DOHH2 (cell line): ENCODE results near the gene IRF2.

Source experiments
- H3F3A ChIP-seq: fragments of 200-600 bp; sonication (generic), shearing (Covaris generic); 2 replicates; pipeline ENCODE4 v1.6.0; 2016; ENCODE audit warnings: antibody characterized with exemption, mild to moderate bottlenecking; ENCODE audit not compliant: control insufficient read depth, insufficient read depth
- H3K27ac ChIP-seq: fragments of 200-600 bp; sonication (generic); 2 replicates; pipeline ENCODE4 v1.5.1; 2014; ENCODE audit warnings: low read depth, mild to moderate bottlenecking, low read length, moderate library complexity
- H3K27me3 ChIP-seq: fragments of 200-600 bp; sonication (generic); 2 replicates; pipeline ENCODE4 v1.6.1; 2014; ENCODE audit warnings: mild to moderate bottlenecking, low read length, mixed read lengths; ENCODE audit not compliant: control insufficient read depth
- H3K36me3 ChIP-seq: fragments of 200-600 bp; sonication (generic); 2 replicates; pipeline ENCODE4 v1.6.1; 2014; ENCODE audit warnings: mild to moderate bottlenecking, low read length, moderate library complexity, mixed read lengths; ENCODE audit not compliant: control insufficient read depth
- H3K4me1 ChIP-seq: fragments of 200-600 bp; sonication (generic); 2 replicates; pipeline ENCODE4 v1.6.1; 2014; ENCODE audit warnings: mild to moderate bottlenecking, low read length, mixed read lengths; ENCODE audit not compliant: control insufficient read depth
- H3K4me2 ChIP-seq: fragments of 200-600 bp; sonication (generic); 2 replicates; pipeline ENCODE4 v1.6.0; 2014; ENCODE audit warnings: mild to moderate bottlenecking, low read length, moderate library complexity
- H3K4me3 ChIP-seq: fragments of 200-600 bp; sonication (generic); 2 replicates; pipeline ENCODE4 v1.5.1; 2014; ENCODE audit warnings: mild to moderate bottlenecking, low read length, mixed read lengths
- H3K79me2 ChIP-seq: fragments of 200-600 bp; sonication (generic); 2 replicates; pipeline ENCODE4 v1.6.1; 2014; ENCODE audit warnings: mild to moderate bottlenecking, low read length, mixed read lengths; ENCODE audit not compliant: control insufficient read depth
- H3K9me2 ChIP-seq: fragments of 200-600 bp; sonication (generic); replicated peaks from 2 replicates; pipeline ENCODE4 v1.6.1; 2014; ENCODE audit warnings: mild to moderate bottlenecking, low read length, mixed read lengths; ENCODE audit not compliant: control insufficient read depth
- H3K9me3 ChIP-seq: fragments of 200-600 bp; sonication (generic); 2 replicates; pipeline ENCODE4 v1.6.1; 2014; ENCODE audit warnings: antibody characterized with exemption, low read length, mixed read lengths; ENCODE audit not compliant: control insufficient read depth, insufficient read depth
- H4K20me1 ChIP-seq: fragments of 200-600 bp; sonication (generic); 2 replicates; pipeline ENCODE4 v1.6.0; 2014; ENCODE audit warnings: low read depth, mild to moderate bottlenecking, antibody characterized with exemption, low read length, moderate library complexity; ENCODE audit not compliant: control insufficient read depth, insufficient read depth
- EZH2phosphoT487 ChIP-seq: fragments of 200-600 bp; sonication (generic); IDR thresholded peaks from 2 replicates; pipeline ENCODE4 v1.6.1; 2017; ENCODE audit warnings: borderline replicate concordance, mild to moderate bottlenecking, antibody characterized with exemption, low read length, moderate library complexity, mixed read lengths
- TF ChIP-seq, protein P1 (sequence below): fragments of 200-600 bp; sonication (generic); IDR thresholded peaks from one replicate; pipeline ENCODE4 v1.5.1; 2014; ENCODE audit warnings: antibody characterized with exemption, mild to moderate bottlenecking, low read depth, low read length; ENCODE audit not compliant: poor library complexity, severe bottlenecking

Gene IRF2

DNA sequence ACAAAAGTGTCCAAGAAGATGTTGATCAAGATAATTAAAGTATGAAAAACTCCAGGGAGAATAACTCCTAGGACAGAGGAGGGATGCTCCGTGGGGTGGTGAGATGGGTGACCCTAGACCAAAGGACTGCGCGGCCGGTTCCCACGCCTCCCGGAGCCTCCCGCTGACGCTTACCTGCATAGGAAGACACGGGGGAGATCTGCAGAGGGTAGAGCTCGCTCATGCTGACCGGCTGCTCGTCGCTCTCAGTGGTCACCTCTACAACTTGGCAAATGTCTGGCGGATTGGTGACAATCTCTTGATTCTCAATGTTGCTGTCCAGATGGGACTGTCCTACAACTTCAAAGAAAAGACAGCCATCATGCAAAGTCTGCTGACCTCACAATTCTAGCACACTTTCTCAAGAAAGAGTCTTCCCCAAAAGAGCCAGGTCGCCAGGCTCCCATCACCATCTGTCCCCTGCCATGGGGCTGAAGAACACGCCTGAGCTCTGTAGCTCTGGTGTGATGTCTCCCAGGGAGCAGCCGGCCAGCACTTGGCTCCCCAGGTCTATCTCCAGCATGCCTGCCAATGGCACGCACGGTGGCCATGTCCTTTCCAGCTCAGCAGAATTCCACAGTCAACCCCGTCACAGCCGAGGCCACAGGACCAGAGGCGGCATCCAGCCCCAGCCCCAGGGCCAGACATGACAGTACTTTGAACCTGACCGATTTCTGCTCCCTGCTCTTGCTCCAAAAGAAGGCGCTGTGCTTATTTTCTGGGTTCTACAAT, 75.4 kb downstream of the IRF2 start:
- no peak overlapping the region for H3K27ac ChIP-seq
- peaks cover 28% of the 10 kb centered on the region for H3K4me1 ChIP-seq
- H3K27me3 ChIP-seq, result no peaks in the 10 kb centered on the region
- H3K9me3 ChIP-seq, result no peaks in the 10 kb centered on the region
- H3K9me2 ChIP-seq, result no peaks in the 10 kb centered on the region
- H3K36me3 ChIP-seq, result 0 out of 2 replicates have a peak, but pooled peaks cover 3% of the 10 kb centered on the region
- H3K4me3 ChIP-seq, result no peak overlapping the region
- no peak overlapping the region for H3K4me2 ChIP-seq
- TF ChIP-seq, protein P1, sequence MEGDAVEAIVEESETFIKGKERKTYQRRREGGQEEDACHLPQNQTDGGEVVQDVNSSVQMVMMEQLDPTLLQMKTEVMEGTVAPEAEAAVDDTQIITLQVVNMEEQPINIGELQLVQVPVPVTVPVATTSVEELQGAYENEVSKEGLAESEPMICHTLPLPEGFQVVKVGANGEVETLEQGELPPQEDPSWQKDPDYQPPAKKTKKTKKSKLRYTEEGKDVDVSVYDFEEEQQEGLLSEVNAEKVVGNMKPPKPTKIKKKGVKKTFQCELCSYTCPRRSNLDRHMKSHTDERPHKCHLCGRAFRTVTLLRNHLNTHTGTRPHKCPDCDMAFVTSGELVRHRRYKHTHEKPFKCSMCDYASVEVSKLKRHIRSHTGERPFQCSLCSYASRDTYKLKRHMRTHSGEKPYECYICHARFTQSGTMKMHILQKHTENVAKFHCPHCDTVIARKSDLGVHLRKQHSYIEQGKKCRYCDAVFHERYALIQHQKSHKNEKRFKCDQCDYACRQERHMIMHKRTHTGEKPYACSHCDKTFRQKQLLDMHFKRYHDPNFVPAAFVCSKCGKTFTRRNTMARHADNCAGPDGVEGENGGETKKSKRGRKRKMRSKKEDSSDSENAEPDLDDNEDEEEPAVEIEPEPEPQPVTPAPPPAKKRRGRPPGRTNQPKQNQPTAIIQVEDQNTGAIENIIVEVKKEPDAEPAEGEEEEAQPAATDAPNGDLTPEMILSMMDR, result no peak
- no peak for TF ChIP-seq EZH2phosphoT487
- H3F3A ChIP-seq, result no peaks in the 10 kb centered on the region
- no peaks in the 10 kb centered on the region for H3K79me2 ChIP-seq
- no peaks in the 10 kb centered on the region for H4K20me1 ChIP-seq

DNA sequence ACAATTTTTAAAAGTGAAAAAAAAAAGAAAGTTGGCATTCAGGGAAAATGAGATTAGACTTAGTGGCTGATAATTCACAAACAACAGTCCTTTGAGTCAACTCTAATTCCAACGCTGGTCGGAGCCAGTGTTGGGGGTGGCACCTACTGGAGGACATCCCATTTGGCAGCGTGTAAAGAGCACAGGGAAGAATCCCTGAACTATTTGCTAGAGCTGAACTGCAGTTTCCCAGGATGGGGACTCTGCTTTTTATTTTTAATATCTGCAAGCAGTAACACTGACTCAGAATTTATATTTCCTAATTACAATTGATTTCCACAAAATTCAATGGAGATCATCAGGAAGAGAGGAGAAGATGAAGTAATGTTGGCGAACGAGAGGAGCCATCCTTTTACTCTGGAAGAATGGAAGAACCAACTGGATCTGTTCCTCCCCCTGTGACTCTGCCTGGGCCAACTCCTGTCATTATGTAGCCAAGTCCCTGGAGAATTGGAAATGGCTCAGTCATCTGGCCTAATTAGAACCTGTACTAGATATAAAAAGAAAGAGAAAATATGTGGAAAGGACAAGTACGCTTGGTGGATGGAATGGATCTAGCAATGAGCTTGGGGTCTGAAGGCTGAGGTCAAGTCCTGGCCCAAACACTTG, 76.7 kb downstream of the IRF2 start:
- no peaks in the 10 kb centered on the region for H3F3A ChIP-seq
- H4K20me1 ChIP-seq, result no peaks in the 10 kb centered on the region
- no peaks in the 10 kb centered on the region for H3K9me3 ChIP-seq
- H3K27me3 ChIP-seq, result no peaks in the 10 kb centered on the region
- H3K4me2 ChIP-seq, result no peak overlapping the region
- TF ChIP-seq, protein P1, result no peak
- no peak for TF ChIP-seq EZH2phosphoT487
- H3K79me2 ChIP-seq, result no peaks in the 10 kb centered on the region
- no peak overlapping the region for H3K4me3 ChIP-seq
- H3K4me1 ChIP-seq, result peaks cover 28% of the 10 kb centered on the region
- H3K9me2 ChIP-seq, result no peaks in the 10 kb centered on the region
- no peak overlapping the region for H3K27ac ChIP-seq
- peaks cover 3% of the 10 kb centered on the region; the same call in 1 of the 2 replicates for H3K36me3 ChIP-seq

DNA sequence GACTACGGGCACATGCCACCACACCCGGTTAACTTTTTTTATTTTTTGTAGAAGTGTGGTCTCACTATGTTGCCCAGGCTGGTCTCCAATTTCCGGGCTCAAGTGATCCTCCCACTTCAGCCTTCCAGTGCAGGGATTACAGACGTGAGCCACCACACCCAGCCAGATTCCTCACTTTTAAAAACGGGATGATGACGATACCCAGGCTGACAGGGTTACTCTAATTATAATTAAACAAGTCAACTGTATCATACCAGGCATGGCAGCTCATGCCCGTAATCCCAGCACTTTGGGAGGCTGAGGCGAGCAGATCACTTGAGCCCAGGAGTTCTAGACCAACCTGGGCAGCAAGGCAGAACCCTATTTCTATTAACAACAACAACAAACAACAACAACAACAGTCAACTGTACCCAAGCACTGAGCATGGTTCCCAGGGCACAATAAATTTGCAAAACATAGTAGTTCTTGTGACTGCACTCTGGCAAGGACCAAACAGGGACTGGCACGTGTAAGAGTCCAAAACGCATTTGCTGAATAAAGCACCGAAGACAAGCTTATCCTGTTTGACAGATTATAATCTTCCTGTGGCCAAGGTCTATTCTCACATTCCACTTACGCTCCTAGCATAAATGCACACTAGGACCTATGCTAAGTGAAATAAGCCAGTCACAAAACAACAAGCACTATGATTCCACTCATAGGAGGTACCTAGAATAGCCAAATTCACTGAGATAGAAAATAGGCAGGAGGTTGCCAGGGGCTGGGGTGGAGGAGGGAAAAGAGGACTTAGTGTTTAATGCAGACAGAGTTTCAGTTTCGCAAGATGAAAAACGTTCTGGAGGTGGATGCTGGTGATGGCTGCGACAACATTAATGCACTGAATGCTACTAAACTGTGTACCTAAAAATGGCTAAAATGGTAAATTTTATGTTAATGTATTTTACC, 77.5 kb downstream of the IRF2 start:
- Histone ChIP-seq H3K4me2 (peak overlapping the region; percentile 87), H3K9me2 (no peaks in the 10 kb centered on the region), H3K27me3 (no peaks in the 10 kb centered on the region), H3K4me1 (peaks cover 28% of the 10 kb centered on the region), H3K9me3 (no peaks in the 10 kb centered on the region), H3F3A (no peaks in the 10 kb centered on the region), H3K27ac (no peak overlapping the region), H3K36me3 (peaks cover 3% of the 10 kb centered on the region; the same call in 1 of the 2 replicates), H4K20me1 (no peaks in the 10 kb centered on the region), H3K4me3 (no peak overlapping the region), H3K79me2 (no peaks in the 10 kb centered on the region)
- no peak for TF ChIP-seq EZH2phosphoT487
- TF ChIP-seq, protein P1, result no peak
